Naive thymus-derived CD8-positive, alpha-beta T cell (primary cell): ENCODE data around the gene EVL. TPM values are rescaled to one million over a fixed set of nuclear protein-coding genes. Genes with fewer than 3 reads are reported as not detected.

Experiments
- ATAC-seq, 2 donors: fragments of 150-1000 bp; cut with Tn5 transposase in 1 of 2; sonication (Bioruptor Pico), chemical (Tn5 transposase) in 1 of 2; 1 replicate in 1 of 2; 2 replicates in 1 of 2; pipeline ENCODE4 v1.10.0; 2021; ENCODE audit warnings: mild to moderate bottlenecking in 2 of 2, moderate library complexity in 2 of 2
- POLR2A ChIA-PET: fragments of 350-600 bp; sonication (Branson Sonifier 250); formaldehyde crosslinking; loops from one replicate; lab custom pipeline; 2021; ENCODE audit warnings: antibody characterized with exemption; lab: Charles Lee
- DNase-seq, 10 donors: peaks; one replicate each; pipeline versions ENCODE4 v3.0.0 to v3.0.0-alpha.2; 2020 to 2022
- H3K27ac Mint-ChIP-seq, 10 donors: one replicate each; pipeline ENCODE4 v1.8.0; 2020 to 2022; ENCODE audit warnings: mild to moderate bottlenecking in 10 of 10, mixed read lengths in 10 of 10, moderate library complexity in 4 of 10, inconsistent platforms in 1 of 10
- H3K27me3 Mint-ChIP-seq, 5 donors: one replicate each; pipeline ENCODE4 v1.8.0; 2021 to 2022; ENCODE audit warnings: mixed read lengths in 5 of 5
- H3K36me3 Mint-ChIP-seq, 3 donors: one replicate each; pipeline ENCODE4 v1.8.0; 2020 to 2022; ENCODE audit warnings: mixed read lengths in 3 of 3, mild to moderate bottlenecking in 2 of 3, inconsistent platforms in 1 of 3
- H3K4me1 Mint-ChIP-seq, 4 donors: one replicate each; pipeline ENCODE4 v1.8.0; 2021 to 2022; ENCODE audit warnings: mixed read lengths in 4 of 4
- H3K4me3 Mint-ChIP-seq, 10 donors: one replicate each; pipeline ENCODE4 v1.8.0; 2020 to 2022; ENCODE audit warnings: mild to moderate bottlenecking in 10 of 10, mixed read lengths in 10 of 10, moderate library complexity in 6 of 10, inconsistent platforms in 1 of 10
- H3K9me3 Mint-ChIP-seq, 9 donors: one replicate each; pipeline ENCODE4 v1.8.0; 2020 to 2022; ENCODE audit warnings: mixed read lengths in 9 of 9, mild to moderate bottlenecking in 3 of 9, inconsistent platforms in 1 of 9, moderate library complexity in 1 of 9
- polyA plus RNA-seq, 3 donors: library from polyadenylated mRNA; unstranded; fragments of 300-500 nt; fragmentation: Illumina TruSeq; gene quantifications; one replicate each; pipeline ENCODE4 v1.2.3, GENCODE V29; 2021
- total RNA-seq, 8 experiments: library from RNA in 2 of 8; stranded (reverse) in 2 of 8; gene quantifications; one replicate each; pipeline ENCODE4 v1.2.3 and lab custom pipeline; 2021 to 2026

Gene EVL
- total and polyA plus RNA-seq, 5 experiments from 2014 or later: 111 to 1,493 (median 153) TPM

DNA sequence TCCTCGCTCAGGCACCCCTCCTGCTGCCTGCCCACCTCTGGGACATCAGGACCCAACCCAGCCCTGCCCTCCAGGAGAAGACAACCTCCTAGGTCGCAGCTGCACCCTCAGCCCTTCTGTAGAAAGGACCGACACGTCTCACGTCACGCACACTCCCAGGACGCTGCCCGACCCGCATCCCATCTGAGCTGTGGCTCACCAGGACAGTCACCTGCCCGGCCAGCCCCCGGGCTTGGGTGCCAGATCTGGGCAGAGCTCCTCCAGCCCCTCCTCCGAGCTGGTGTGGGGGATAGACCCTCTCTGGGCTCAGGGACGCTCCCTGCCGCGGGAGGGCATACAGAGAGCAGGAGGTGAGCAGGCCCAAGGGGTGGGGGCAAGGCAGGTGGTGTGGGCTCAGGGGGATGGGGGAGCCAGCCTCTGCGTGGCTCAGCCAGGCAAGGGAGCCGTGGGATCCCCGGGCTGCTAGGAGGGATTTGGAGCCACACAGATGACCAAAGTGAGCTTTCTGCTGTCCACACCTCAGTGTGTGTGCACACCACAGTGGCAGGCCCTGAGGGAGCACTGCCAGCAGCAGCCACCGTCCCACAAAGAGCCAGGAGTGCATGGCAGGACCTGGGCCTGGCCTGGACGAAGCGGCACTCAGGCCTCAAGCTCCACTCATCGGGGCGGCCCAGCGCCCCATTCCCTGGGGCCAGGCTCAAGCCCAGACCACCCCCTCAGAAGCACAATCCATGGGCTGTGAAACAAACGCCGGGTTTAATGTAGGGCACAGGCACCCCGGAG lies 80.7 kb downstream of the EVL start:
- ATAC-seq: no peak
- POLR2A ChIA-PET: interaction anchor here (0.8 to 5.2 kb wide), 17 partner anchors 9 to 79 kb away, joined by 3 to 48 read pairs (median 4); partner anchors contain the start of gene DEGS2
- H3K36me3 Mint-ChIP-seq: peaks cover 0 to 22% (median 4%) of the 10 kb centered on the region in 3 donors
- no peaks in the 10 kb centered on the region for H3K9me3 Mint-ChIP-seq
- peak overlapping the region; percentile 53 to 98 (median 91) for H3K27ac Mint-ChIP-seq
- H3K27me3 Mint-ChIP-seq: no peaks in the 10 kb centered on the region
- DNase-seq: peak in 2 of 10 donors; percentile 22 to 27
- H3K4me1 Mint-ChIP-seq: peaks cover 15 to 46% (median 31%) of the 10 kb centered on the region in 4 donors
- H3K4me3 Mint-ChIP-seq: peak overlapping the region in 6 of 10 donors; percentile 10 to 87 (median 48)

- Mint-ChIP-seq H3K4me3 (peak overlapping the region in 8 of 10 donors; percentile 74 to 88 (median 86)), H3K27ac (peak overlapping the region; percentile 53 to 98 (median 91)), H3K27me3 (no peaks in the 10 kb centered on the region), H3K36me3 (peaks cover 0 to 16% (median 3%) of the 10 kb centered on the region in 3 donors), H3K4me1 (peaks cover 15 to 46% (median 31%) of the 10 kb centered on the region in 4 donors), H3K9me3 (no peaks in the 10 kb centered on the region)
- DNase-seq: peak in 4 of 10 donors; percentile 27 to 66 (median 50)
- peak; percentile 26 to 29 for ATAC-seq
- POLR2A ChIA-PET: interaction anchor here (0.5 to 5.2 kb wide), 24 partner anchors 10 to 176 kb away, joined by 3 to 48 read pairs (median 4); partner anchors contain the start of gene DEGS2
Measured at GRCh38 chr14:100146531-100147091, 81.4 kb downstream of the EVL start.

DNA sequence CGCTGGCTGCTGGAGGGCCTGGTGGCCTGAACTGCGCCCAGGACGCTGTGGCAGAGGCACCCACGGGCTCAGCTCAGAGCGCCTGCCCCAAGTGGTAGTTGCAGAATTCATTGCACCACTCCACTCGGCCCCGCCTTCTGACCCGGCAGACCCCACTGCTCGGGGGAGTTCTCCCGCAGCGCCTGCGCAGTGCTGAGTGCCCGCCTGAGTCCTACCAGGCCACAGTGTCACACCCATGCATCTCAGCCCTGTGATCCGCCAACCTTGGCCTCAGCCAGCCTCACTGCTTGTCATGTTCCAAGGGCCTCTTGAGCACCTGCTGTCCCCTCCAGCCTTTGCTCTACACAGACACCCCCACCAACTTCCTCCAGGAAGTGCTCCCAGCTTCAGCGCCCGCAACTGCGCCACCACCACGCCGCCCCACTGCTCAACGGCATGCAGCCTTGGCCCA lies 82.0 kb downstream of the EVL start:
- Mint-ChIP-seq H3K36me3 (peaks cover 0 to 10% (median 0%) of the 10 kb centered on the region in 3 donors), H3K4me3 (peak overlapping the region; percentile 74 to 88 (median 84)), H3K4me1 (peaks cover 15 to 42% (median 29%) of the 10 kb centered on the region in 4 donors), H3K9me3 (no peaks in the 10 kb centered on the region), H3K27me3 (no peaks in the 10 kb centered on the region), H3K27ac (peak overlapping the region; percentile 78 to 98 (median 92))
- ATAC-seq: peak; percentile 74 to 82
- peak; percentile 56 to 92 (median 80) for DNase-seq
- POLR2A ChIA-PET: interaction anchor here (0.5 to 5.2 kb wide), 19 partner anchors 11 to 176 kb away, joined by 3 to 48 read pairs (median 4); partner anchors contain the start of gene DEGS2

DNA sequence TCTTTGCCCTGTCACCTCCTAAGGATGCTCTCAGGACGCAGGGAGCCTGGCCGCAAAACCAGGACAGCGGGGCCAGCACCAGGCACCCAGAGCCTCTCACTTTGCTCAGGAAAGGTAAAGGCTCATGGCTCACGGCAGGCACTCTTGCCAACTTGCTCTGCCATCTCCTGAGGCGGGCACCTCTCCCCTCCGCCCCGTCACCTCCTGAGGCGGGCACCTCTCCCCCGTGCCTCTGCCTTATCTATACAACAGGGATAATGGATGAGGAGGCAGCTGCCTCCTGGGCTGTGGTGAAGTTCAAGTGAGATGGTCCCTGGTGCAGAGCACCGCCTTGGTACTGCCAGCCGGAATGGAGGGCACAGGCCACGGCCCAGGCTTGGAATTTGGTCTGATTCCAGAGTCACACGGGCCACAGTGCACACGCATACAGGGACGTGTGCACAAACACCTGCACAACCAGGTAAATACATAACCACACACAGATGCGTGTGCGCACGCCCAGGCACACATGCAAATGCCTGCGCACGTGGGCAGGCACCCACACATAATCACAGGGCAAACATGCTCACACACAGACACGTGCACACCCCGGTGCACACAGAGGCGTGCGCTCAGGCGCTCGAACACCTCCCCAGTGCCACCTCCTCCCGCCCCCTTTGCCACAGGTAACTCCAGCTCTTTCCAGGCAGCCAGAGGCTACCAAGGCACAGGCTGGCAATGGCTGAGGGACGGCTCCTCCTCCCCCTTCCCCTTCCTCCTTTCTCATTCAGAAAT lies 82.7 kb downstream of the EVL start:
- peaks cover 17 to 41% (median 29%) of the 10 kb centered on the region in 4 donors for H3K4me1 Mint-ChIP-seq
- H3K4me3 Mint-ChIP-seq: peak overlapping the region; percentile 57 to 88 (median 84)
- H3K36me3 Mint-ChIP-seq: peaks cover 0 to 6% (median 0%) of the 10 kb centered on the region in 3 donors
- POLR2A ChIA-PET: interaction anchor here (0.6 to 5.2 kb wide), 10 partner anchors 11 to 93 kb away, joined by 3 to 48 read pairs (median 6); partner anchors contain the start of gene DEGS2
- DNase-seq (peak in 2 of 10 donors; percentile 36 to 37), ATAC-seq (peak; percentile 7 to 9)
- H3K27ac Mint-ChIP-seq: peak overlapping the region; percentile 65 to 98 (median 88)
- H3K9me3 Mint-ChIP-seq: no peaks in the 10 kb centered on the region
- H3K27me3 Mint-ChIP-seq: no peaks in the 10 kb centered on the region

- no peak for ATAC-seq
- H3K9me3 Mint-ChIP-seq: peaks cover 0 to 3% (median 0%) of the 10 kb centered on the region in 9 donors
- H3K36me3 Mint-ChIP-seq: no peaks in the 10 kb centered on the region
- H3K27ac Mint-ChIP-seq: peak overlapping the region in 4 of 10 donors; percentile 64 to 98 (median 90)
- H3K27me3 Mint-ChIP-seq: no peaks in the 10 kb centered on the region
- peak overlapping the region in 3 of 10 donors; percentile 51 to 87 (median 75) for H3K4me3 Mint-ChIP-seq
- DNase-seq: peak in 2 of 10 donors; percentile 30 to 64
- POLR2A ChIA-PET: interaction anchor here (5.0 to 5.2 kb wide), 2 partner anchors 9 to 44 kb away, joined by 33 to 48 read pairs; partner anchors contain the start of gene DEGS2
- H3K4me1 Mint-ChIP-seq: peaks cover 16 to 37% (median 27%) of the 10 kb centered on the region in 4 donors
Measured at GRCh38 chr14:100148837-100149731, 83.9 kb downstream of the EVL start.

DNA sequence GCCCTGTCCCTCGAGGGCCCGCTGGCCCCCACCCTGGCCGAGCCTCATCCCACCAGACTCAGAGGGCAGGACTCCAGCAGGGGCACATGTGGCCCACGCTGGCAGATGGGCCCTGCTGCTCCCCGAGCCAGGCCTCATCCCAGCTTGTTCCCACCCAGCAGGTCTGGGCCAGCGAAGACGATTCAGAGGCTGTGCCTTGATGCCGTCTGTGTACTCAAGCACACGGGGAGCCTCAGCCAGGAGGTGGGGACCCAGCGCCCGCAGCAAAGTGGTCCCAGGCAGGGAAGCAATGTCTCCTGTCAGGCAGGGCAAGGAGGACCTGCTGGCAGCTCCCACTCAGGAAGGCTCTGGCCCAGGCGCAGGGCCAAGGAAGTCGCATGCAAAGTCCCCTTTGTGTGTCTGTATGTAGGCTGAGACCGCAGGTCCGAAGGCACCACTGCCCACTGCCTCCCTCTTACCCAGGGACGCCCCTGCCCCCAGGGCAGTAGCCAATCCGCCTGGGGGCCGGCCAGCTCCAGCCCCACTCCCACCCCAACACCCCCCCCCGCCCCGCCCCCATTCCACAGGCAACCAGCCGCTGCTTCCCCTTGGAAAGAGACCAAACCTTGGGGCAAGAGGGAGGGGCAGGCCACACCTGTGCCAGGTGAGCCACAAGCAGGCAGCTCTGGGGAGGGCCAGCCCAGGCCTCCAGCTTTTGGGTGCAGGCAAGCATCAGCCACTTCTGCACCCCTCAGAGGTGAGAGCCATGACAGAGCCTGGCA lies 84.8 kb downstream of the EVL start:
- DNase-seq (peak in 1 of 10 donors; percentile 62), ATAC-seq (no peak)
- Mint-ChIP-seq H3K4me1 (peaks cover 17 to 32% (median 26%) of the 10 kb centered on the region in 4 donors), H3K36me3 (peaks cover 0 to 3% (median 1%) of the 10 kb centered on the region in 3 donors), H3K9me3 (peaks cover 0 to 7% (median 3%) of the 10 kb centered on the region in 9 donors), H3K4me3 (no peak overlapping the region), H3K27me3 (no peaks in the 10 kb centered on the region), H3K27ac (no peak overlapping the region)
- POLR2A ChIA-PET: interaction anchor here (1.1 kb wide), 1 partner anchor 10 kb away, joined by 3 read pairs; the partner anchor contains the start of gene DEGS2

- ATAC-seq: no peak
- Mint-ChIP-seq H3K27me3 (peaks cover 0 to under 1% (median 0%) of the 10 kb centered on the region in 5 donors), H3K4me1 (peaks cover 16 to 27% (median 22%) of the 10 kb centered on the region in 4 donors), H3K36me3 (peaks cover 0 to 6% (median 5%) of the 10 kb centered on the region in 3 donors), H3K27ac (peak overlapping the region in 4 of 10 donors; percentile 31 to 57 (median 46)), H3K9me3 (peaks cover 0 to 10% (median 5%) of the 10 kb centered on the region in 9 donors), H3K4me3 (no peak overlapping the region)
- POLR2A ChIA-PET: interaction anchor here (1.0 to 1.4 kb wide), 4 partner anchors 9 to 17 kb away, joined by 3 to 4 read pairs (median 4); partner anchors contain the start of gene DEGS2
- no peak for DNase-seq
Measured at GRCh38 chr14:100150932-100151587, 85.8 kb downstream of the EVL start.

DNA sequence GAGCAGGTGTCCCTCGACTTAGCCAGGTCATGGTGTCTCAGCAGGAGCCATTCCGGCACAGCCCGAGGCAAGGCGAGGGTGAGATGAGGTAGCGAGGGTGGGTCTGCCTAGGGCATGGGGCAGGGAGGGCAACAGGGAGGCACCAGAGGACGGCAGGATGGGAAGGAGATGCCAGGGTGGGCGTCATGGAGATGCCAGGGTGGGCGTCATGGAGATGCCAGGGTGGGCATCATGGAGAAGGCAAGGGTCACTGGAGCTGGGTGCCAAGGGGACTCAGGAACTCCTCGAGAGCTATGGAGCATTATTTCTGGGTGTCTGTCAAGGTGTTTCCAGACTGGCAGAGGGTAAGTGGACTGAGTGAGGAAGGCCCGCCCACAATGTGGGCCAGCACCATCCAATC lies 86.9 kb downstream of the EVL start:
- Mint-ChIP-seq H3K27me3 (peaks cover 0 to 5% (median 0%) of the 10 kb centered on the region in 5 donors), H3K27ac (peak overlapping the region in 2 of 10 donors; percentile 18 to 44), H3K36me3 (peaks cover 0 to 6% (median 5%) of the 10 kb centered on the region in 3 donors), H3K4me1 (peaks cover 12 to 20% (median 16%) of the 10 kb centered on the region in 4 donors), H3K9me3 (peaks cover 0 to 10% (median 5%) of the 10 kb centered on the region in 9 donors), H3K4me3 (peak overlapping the region in 1 of 10 donors; percentile 45)
- no peak for DNase-seq
- POLR2A ChIA-PET: interaction anchor here (1.0 to 1.4 kb wide), 3 partner anchors 10 to 40 kb away, joined by 3 to 4 read pairs (median 4); no protein-coding TSS in a partner anchor
- no peak for ATAC-seq

- Mint-ChIP-seq H3K27me3 (peaks cover 0 to 14% (median 3%) of the 10 kb centered on the region in 5 donors), H3K4me3 (no peak overlapping the region), H3K36me3 (peaks cover 0 to 6% (median 5%) of the 10 kb centered on the region in 3 donors), H3K27ac (no peak overlapping the region), H3K4me1 (peaks cover 4 to 6% (median 5%) of the 10 kb centered on the region in 4 donors), H3K9me3 (peaks cover 0 to 10% (median 5%) of the 10 kb centered on the region in 9 donors)
- POLR2A ChIA-PET: interaction anchor here (0.7 kb wide), 1 partner anchor 18 kb away, joined by 3 read pairs; no protein-coding TSS in a partner anchor
- no peak for ATAC-seq
- peak in 1 of 10 donors; percentile 45 for DNase-seq
Measured at GRCh38 chr14:100153560-100153959, 88.3 kb downstream of the EVL start.
